GM19372 (cell line): ENCODE results near the gene ASTN2.
"Not testable (repeated sequence)": the region's sequence is repeated elsewhere in the genome, so short reads cannot be mapped to it uniquely, and the experiment has no call there.

Experiments
- ATAC-seq: cut with Tn5 transposase; IDR thresholded peaks from one replicate; pipeline ENCODE4 v1.9.1; 2021; ENCODE audit warnings: mild to moderate bottlenecking, low read depth, moderate library complexity; ENCODE audit not compliant: unreplicated experiment

Gene ASTN2

DNA sequence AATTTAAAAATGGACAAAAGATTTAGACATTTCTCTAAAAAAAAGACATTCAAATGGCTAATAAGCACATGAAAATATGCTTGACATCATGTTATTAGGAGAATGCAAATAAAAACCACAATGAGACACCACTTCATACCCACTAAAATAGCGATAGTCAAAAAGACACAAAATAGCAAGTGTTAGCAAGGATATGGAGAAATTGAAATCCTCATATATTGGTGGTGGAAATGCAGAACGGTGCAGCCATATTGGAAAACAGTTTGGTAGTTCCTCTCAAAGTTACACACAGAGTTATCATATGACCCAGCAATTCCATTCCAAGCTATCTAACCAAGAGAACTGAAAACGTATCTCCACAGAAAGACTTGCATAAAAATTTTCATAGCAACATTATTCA is 955.3 kb downstream of the ASTN2 start:
- no peak for ATAC-seq

DNA sequence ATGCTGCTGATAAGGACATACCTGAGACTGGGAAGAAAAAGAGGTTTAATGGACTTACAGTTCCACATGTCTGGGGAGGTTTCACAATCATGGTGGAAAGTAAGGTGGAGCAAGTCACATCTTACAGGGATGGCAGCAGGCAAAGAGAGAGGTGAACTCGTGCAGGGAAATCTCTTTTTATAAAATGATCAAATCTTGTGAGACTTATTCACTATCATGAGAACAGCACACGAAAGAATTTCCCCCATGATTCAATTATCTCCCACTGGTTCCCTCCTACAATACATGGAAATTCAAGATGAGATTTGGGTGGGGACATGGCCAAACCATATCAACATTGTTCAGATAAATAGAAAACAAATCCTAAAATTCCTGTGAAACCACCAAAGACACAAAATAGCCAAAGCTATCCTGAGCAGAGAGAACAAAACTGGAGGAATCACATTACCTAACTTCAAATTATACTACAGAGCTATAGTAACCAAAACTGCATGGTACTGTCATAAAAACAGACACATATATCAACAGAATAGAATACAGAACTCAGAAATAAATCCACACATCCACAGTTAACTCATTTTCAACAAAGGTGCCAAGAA is 958.3 kb downstream of the ASTN2 start:
- ATAC-seq: no peak

DNA sequence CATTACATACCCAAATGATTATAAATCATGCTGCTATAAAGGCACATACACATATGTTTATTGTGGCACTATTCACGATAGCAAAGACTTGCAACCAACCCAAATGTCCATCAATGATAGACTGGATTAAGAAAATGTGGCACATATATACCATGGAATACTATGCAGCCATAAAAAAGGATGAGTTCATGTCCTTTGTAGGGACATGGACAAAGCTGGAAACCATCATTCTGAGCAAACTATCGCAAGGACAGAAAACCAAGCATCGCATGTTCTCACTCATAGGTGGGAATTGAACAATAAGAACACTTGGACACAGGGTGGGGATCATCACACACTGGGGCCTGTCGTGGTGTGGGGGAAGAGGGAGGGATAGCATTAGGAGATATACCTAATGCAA is 960.3 kb downstream of the ASTN2 start:
- not testable (repeated sequence) for ATAC-seq

DNA sequence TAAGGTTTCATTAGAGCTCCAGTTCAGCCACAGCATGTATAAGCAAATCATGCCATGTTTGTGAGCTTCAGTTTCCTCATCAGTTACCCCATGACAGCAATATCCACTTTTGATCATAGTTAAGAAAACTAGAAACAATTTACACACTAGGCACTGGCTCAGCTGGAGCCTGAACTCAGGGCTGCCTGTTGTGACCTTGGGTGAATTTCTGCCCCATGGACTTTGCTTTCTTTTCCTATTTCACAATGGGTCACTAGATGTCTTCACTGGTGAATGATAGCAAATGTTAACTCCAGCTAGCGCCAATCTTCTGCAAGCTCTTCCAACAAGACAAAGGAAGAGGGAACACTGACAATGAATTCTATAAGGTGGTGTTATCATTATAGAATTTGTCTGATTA is 961.1 kb downstream of the ASTN2 start:
- no peak for ATAC-seq

DNA sequence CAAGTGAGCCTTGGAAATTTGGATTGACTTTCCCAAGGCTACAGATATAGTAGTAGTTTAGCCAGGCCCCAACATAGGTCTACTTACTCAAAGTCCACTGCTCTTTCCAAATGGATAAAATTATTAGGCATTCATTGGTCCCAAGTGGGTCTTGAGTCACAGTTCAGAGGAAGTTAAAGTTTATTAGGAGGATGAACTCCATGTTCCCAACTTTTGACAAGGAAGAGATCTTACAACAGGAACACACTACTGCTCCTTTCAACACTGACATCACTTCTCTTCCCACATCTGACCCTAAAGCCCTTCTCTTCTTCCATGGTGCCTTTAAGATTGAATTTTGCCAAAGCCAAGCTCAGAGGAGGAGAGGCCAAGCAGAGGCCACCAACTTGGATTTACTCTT is 962.2 kb downstream of the ASTN2 start:
- no peak for ATAC-seq

DNA sequence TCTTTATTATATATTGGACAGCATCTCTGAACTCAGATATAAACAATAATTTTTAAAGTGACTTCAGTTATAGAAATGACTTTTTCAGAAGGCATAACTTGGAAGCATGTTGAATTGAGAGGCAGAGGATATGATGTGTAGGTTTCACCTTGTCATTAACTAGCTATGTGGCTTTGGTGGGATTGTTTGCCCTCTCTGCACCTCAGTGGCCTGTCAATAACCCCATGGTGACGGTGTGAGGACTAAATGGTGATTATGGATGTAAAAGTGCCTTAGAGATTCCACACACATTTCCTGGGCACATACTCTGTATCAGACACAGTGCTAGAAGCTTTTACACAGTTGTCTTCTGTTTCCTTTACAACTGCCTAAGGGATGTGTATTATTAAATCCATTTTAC is 962.6 kb downstream of the ASTN2 start:
- ATAC-seq: no peak

DNA sequence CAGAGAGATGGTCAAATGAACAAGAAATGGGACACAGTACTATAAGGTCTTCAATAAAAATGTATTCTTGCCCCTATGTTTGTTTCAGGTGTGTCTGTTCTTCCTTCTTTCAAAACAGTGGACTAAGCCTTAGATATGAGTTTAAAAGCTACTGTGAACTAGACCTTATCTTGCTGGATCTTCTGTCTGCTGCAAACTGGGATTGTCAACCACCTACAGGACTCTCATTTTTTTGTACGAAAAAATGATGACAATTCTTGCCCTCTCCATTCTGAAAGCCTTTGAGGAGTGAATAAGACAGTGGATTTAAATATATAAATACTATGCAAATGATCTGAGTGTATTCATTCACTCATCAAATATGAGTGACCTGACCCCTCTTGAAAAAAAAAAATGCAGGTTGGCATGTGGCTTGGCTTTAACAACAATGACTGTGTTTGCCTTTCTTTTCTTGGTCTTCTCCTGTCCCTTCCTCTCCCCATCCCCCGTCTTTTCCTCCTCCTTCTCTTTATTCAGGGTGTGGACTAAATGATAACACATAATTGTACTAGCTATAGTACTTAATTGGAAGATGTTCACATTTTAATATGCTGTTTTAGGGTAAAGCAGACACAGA is 963.2 kb downstream of the ASTN2 start:
- no peak for ATAC-seq

DNA sequence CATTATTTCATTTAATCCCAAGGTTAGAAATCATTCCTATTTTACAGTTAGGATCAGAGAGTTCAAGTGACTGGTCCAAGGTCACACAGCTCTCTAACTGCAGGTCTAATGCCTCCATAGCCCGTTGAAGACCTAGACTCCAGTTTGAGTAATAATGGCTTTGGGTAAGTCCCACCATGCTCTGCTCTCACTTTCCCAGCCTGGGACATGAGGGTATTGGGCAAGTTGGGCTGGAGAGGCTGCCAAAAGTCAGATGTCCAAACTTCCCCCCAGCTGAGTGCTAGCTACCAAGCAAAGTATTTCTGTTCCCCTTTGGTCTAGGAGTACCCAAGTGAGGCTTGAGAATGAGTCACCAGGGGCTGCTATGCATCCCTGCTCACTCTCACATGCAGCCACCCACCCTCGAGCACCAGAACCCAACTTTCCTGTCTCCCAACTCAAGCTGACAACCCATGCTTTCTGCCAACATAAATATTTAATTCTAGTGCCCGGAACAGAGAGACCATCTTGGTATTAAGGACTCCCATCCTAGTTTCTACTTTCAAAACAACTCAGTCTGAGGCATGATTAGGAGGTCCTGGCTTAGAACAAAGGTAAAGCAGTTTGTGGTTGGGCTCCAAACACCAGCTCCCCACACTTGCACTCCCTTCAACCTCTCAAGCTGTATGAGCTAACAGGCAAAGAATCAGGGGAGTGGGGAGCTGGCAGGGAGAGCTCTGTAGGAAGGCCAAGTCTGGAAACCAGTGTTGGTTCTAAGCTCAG is 964.3 kb downstream of the ASTN2 start:
- ATAC-seq: no peak

DNA sequence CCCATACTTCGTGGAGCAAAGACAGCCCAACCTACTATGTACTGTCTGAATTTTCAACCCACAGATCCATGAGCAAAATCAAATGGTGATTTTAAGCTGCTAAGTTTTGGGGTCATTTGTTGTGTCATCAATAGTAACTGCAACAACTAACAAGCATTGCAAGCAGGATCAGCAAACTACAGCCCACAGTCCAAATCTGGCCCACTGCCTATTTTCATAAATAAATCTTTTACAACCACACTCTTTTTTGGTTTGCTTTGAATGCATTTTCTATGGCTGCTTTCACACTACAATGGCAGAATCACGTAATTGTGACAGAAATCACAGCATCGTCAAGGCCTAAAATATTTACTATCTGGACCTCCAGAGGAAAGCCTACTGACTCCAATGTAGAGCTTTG is 964.9 kb downstream of the ASTN2 start:
- ATAC-seq: no peak

DNA sequence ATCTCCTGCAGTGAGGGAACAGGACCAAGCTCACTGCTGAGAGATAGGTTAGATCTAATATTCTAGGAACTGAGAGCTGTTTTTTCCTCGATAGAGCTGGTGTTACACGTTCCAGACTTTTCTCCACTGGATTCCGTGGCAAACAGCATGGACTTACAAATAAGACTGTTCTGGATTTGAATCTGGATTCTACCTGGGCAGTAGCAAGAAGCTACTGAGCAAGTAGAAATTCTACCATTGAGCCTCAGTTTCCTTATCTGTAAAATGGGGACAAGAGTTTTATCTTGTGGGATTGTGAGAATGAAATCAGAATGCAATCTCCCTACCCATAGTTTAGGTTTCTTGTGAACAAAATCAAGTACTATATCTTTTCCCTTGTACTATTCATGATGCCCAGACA is 966.4 kb downstream of the ASTN2 start:
- ATAC-seq: no peak

DNA sequence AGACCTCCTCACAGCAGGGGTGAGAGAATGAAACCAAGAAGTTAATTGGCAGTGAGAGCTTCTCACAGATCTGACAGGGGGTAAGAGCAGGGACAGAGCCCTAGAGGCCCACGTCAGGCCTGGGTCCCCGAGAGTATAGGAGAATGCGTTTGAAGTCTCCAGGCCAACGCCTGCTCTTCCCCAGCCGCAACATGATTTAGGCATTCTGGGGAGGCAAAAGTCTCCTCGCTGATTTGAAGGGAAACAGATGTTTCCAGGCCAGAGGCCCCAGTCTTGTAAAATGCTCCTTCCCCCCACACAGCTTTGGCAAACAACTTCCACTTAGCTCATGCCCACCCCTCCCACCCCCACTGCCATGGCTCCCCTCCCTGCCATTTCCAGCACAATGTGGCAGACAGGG is 966.9 kb downstream of the ASTN2 start:
- ATAC-seq: no peak

DNA sequence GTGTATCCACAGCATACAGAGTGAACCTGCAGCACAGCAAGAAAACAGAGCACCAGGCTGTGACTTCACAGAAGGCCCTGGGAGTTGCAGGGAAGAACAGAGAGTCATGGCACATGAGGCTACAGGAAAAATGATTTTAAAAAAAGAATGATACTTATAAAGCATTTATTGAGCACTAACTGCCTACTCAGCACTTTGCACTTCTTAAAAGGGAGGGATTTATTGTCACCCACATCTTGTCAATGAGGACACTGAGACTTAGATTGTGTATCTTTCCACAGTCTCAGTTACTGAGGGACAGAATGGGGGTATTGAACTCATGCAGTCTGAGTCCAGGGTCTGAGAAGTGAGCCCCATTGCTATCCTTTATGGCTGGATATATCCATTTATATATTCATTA is 972.3 kb downstream of the ASTN2 start:
- no peak for ATAC-seq

DNA sequence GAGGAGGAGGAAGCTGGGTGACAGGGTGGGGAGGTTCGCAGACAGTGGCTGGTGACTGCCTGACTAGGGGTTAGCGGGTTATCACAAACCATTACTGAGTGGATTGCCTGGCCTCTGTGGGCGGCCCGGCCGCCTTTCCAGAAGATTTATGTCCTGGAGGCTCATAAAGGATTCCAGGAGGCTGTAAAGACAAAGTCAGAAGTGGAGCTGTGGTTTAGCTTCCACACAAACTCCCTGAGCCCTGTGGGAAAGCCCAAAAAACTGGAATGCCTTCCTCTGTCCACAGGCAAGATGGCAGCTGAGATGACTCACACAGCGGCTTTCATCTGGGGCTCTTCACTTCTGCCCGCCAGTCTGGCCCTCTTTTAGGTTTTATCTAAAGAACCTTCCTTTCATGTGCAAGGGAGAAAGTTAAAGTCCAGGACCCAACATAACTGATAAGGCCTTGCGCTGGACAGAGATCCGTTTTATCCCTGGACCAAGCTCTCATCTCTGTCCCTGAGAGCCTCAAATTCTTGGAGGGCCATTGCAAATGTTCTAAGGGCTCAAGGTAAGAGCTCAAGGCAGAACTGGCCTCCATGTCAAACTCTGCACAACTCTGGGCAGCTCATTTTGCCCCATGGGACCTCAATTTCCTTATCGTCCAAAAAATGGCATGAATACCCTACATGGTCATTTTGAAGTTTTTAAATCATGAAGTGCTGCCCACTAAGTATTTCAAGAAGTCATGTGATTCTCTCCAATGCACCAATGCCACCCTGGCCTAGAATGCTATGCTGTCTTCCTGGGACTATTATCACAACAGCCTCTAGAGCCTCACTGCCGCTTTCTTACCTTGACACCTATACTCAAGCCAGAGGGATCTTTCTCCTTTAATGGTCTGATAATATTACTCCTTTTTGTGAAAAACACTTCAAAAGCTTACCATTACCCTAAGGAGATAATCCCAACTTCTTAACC is 977.2 kb downstream of the ASTN2 start:
- ATAC-seq: no peak

DNA sequence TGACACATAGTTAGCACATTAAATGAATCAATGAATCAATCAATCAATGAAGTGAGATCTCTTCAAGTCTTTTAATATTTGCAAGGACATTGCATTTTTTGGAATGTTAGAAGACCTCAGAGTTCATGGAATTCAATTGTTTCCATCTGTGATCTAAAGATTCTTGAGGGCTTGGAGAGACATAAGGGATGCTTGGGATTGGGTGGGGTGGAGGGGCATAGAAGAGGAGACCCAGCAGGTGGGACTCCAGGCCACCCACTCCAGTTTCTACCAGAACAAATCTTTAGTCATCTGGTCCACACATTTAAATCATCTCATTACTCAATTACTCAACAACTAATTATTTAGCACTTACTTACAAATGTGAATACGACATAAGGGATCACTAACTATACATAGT is 978.7 kb downstream of the ASTN2 start:
- ATAC-seq: no peak

DNA sequence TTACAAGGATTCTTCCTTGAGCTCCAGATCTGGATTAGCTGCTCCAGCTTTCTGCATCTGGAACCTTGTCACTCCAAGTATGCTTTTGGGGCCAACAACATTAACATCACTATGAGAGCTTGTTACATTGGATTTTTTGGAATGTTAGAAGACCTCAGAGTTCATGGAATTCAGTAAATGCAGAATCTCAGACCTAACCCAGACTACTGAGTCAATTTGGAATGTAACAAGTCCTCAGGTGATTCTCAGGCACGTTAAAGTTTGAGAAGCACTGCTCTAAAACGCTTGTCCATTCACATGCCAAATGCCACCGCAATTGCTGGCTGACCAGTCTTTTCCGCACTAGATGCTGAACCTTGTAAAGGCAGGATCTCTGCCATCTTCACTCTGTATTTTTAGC is 979.2 kb downstream of the ASTN2 start:
- ATAC-seq: no peak

DNA sequence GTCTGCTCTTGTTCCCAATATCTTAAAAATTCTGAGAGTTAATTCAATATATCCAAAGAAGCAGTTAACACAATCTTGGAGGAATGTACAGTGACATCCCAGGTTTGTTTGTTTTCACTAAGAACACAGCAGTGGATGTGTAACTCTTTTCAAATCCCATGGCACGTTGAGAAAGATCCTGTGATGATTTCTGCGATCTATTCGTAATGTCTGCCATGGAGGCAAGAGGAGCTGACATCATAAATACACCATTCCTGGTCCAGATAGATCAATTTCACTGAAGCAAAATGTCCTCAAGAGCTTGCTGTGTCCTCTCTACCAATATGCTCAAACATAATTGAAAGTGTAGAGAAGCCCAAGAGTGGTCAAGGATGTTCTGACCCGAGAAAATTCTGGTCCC is 980.5 kb downstream of the ASTN2 start:
- ATAC-seq: no peak

DNA sequence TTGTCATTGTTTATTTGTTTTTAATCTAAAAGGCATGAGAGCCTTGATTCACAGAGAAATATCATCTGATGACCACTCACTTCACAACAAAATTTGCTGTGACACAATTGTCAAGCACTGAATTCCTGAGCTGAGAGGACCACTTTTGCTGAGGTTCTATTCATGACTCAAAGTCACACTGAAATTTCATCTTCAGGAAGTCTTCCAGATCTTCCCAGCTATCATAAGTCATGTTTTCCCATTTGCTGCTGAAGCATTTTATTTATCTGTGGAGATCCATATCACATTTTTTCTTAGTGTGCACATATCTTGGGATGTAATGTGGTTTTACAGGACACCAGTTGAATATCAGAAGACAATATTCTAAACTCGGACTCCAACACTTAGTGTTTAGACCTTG is 982.8 kb downstream of the ASTN2 start:
- no peak for ATAC-seq

DNA sequence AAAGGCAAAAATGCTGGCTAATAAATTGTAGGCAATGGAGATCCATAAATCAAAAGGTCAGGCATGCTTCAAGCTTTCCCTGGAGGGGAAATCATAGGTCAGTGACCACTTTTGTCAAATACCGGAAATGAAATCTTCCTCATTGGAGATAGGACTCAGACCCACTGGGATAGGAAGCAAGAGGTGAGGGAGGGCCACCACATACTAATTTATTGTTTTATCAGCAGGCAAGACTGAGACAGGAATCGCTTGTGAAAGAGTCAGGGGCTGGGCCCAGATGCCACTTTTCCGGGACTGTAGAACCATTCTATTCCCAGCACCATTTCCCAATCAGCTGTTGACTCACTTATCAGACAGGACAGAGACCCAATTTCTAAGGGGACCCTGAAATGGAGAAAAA is 984.0 kb downstream of the ASTN2 start:
- ATAC-seq: no peak

DNA sequence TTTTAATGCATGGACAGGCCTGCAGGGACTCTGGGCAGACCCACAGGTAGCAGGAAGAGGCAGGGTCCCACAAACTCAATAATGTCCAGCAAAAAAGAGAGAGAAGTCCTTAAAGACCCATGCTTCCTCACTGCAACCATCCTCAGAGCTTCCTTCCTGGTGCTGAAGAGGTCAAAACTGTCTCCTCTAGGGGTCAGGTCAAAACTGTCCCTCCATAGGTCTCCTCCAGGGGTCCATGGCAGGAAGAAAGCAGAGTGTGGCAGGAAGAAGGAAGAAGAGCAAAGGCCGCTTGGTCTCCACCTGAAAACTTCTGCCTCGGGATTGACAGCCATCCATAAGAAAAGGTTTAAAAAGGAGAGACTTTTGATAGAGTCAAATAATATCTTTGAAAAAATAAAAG is 989.6 kb downstream of the ASTN2 start:
- no peak for ATAC-seq

DNA sequence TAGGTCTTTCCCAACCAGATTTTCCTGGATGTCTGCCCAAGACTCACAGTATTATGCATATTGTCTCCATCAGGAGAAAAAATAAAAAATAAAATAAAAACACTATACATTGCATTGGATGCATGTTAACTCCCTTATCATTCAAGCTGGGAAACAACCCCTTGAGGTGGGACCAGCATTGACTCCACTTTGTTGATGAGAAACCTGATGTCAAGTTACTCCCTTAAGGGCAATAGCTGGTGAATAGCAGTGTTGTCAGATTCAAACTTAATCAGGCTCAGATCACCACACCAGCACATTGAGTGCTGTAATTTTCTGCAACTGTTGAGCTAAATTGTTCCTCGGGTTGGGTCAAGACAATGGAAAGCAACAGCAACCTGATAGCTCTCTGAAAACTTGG is 991.7 kb downstream of the ASTN2 start:
- ATAC-seq: no peak
